K562 (cell line): ENCODE measurements around the gene HOXB6.

Experiments used
- MAFK ChIP-seq: IDR thresholded peaks from 2 replicates; pipeline ENCODE4 v1.6.1; 2011; ENCODE audit warnings: low read length, improper control_type of control experiment
- SIX5 ChIP-seq, 2 experiments: IDR thresholded peaks; 2 replicates each; pipeline ENCODE4 v1.6.1; 2011; ENCODE audit warnings: low read length in 2 of 2, borderline replicate concordance in 1 of 2, low read depth in 1 of 2, mild to moderate bottlenecking in 1 of 2, moderate library complexity in 1 of 2; ENCODE audit not compliant: insufficient read depth in 1 of 2

GRCh38 chr17:48615963-48616716 lies 11.4 kb upstream of the HOXB6 start:
- TF ChIP-seq MAFK (no peak), SIX5 (IDR thresholded peaks at IDR 0.05; ENCODE audit: borderline replicate concordance in 1 of 2, insufficient read depth in 1 of 2, low read depth in 1 of 2, low read length in 2 of 2) (no peak)
